GM20000 (cell line): ENCODE results near the gene WFS1.

Experiments
- DNase-seq: peaks from one replicate; pipeline ENCODE4 v3.0.0; 2012; ENCODE audit warnings: low spot score
- TF ChIP-seq, protein P1 (sequence below): IDR thresholded peaks from 2 replicates; pipeline ENCODE4 v1.5.1; 2012; ENCODE audit warnings: mild to moderate bottlenecking, control low read depth; ENCODE audit errors: extremely low read depth, missing control alignments

Gene WFS1

DNA sequence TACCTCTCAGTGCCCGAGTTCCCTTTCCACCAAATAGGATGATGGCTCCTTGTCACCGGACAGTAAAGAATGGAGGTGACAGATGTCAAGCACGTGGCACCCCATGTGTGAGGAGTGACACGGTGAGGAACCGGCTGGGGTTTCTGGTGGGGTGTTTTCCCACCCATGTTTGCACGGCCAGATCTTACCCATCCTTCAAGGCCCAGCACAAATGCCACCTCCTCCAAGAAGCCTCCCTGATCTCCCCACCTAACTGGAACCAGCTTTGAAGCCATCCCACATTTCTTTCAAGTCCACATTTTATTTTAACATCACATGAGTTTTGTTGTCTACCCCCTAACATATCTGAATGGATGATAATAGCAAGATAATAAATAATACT, 63.0 kb downstream of the WFS1 start:
- no peak for DNase-seq
- TF ChIP-seq, protein P1, sequence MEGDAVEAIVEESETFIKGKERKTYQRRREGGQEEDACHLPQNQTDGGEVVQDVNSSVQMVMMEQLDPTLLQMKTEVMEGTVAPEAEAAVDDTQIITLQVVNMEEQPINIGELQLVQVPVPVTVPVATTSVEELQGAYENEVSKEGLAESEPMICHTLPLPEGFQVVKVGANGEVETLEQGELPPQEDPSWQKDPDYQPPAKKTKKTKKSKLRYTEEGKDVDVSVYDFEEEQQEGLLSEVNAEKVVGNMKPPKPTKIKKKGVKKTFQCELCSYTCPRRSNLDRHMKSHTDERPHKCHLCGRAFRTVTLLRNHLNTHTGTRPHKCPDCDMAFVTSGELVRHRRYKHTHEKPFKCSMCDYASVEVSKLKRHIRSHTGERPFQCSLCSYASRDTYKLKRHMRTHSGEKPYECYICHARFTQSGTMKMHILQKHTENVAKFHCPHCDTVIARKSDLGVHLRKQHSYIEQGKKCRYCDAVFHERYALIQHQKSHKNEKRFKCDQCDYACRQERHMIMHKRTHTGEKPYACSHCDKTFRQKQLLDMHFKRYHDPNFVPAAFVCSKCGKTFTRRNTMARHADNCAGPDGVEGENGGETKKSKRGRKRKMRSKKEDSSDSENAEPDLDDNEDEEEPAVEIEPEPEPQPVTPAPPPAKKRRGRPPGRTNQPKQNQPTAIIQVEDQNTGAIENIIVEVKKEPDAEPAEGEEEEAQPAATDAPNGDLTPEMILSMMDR = no peak

DNA sequence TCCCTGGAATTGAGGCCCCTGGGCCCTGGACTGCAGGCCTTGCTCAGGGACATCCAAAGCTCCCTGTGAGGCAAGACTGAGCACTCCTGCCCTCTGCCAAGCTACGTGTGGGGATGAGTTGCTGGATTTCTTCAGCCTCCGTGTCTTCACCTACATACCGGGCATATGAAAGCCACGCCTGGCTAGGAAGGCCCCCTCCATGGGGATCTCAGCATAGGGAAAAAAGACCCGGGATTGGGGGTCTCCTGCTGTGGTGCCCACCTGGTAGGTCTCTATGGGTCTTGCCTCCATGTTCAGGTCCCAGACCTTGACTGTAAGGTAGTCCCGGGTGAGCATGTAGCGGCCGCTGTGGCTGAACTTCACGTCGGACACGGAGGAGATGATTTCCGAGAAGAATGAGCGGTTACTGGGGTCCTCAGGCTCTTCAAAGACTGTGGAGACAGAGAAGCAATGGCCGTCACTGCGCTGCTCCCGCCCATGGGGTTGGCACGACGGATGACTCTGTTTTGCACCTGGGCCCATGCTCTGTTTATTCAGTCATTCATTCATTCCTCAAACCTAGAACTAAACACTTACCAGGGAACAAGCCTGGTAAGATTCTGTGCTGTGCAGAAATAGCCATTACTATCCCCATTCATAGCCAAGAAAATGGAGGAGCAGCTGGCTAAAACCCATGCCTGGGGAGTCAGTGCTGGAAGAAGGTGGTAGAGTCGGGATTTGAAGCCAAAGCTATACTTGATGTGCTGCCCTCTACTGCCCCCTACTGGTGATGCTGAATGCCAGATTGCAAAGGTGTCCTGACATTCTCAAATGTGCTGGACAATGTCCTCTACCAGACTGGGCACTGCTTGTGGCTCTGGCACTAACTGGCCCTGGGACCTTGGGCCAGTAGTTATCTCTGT, 63.9 kb downstream of the WFS1 start:
- TF ChIP-seq, protein P1 = peak; percentile 30
- no peak for DNase-seq

DNA sequence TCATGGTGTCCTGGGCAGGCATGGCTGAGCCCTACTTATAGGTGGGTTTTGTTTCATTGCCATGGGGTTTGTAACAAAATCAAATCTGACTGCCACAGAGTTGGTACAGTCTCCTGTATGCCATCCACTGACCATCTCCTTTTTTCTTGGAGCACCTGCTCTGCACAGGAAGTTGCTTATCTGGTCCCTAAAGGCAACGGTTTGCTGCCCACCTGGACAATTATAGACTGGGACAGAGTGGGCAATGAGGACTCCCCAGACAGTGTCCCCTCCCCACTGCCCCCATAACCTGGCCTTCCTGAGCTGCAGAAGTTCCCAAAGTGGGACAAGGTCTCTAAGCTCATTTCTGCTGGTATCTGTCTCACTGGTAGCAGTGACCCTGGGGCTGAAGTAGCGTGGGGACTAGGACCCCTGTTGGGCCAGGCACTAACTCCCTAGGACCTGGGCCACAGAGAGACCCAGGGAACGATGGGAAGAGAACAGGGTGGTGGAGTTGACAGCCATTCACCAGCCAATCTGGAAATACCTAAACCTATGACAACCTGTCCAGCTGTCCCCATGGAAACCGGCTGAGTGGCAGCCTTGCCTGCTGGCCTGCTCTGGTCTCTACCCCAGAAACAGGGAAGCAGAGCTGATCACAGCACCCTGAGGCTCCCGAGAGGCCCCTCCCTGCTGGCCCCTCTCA, 64.7 kb downstream of the WFS1 start:
- TF ChIP-seq, protein P1 = no peak
- no peak for DNase-seq

DNA sequence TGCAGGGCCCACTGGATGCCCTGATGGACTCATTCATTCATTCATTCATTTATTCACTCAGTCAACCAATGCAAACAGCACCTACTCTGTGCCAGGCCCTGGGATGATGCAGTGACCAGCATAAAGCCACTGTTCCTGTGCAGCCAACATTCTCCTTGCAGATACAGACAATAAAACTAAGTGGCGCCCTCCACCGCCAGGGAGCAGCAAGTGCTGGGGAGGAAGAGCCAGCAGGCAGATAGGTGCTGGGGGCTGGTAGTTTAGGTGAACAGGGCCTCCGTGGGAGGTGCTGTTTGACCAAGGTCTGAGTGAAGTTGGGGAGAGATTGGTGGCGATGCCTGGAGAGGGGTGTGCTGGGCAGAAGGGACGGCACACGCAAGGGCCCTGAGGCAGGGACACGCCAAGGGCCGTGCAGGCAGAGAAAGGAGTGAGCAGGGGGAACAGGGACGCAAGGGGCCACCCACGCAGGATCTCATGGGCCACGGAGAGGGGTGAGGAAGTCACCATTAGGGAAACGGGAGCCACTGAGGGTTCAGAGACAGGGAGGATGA, 65.5 kb downstream of the WFS1 start:
- TF ChIP-seq, protein P1 = no peak
- no peak for DNase-seq

GRCh38 chr4:6336166-6336565, 66.5 kb downstream of the WFS1 start:
- TF ChIP-seq, protein P1 = no peak
- DNase-seq = no peak

DNA sequence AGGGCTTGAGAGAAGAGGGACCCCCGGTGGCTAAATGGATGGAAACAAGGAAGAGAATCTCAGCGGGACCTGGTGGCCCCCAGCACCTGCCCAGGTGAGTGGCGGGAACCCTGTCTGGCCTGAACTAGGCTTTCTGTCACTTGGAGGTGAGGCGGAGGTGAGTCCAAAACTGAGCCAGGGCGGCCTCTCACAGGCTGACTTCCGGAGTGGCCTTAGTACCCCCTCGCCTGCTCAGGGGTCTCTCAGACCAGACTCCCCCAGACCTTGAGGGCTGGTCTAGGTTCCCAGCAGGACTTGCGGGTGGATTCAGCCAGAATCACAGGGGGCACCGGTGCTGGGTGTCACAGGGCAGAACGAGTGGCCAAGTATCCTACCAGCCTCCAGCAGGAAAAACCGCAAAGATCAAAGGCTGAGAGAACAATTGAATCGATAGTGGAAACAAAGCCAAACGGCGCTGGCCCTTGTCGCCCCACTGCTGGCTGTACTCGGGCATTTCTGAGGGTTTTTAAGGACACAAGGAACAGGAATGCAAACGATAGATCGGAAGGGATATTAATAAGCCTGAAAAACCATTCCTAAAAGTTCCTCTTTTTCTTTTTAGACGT, 67.8 kb downstream of the WFS1 start:
- TF ChIP-seq, protein P1 = no peak
- no peak for DNase-seq
